GM18519 (cell line): ENCODE data around the gene MX2.

Source experiments
- ATAC-seq: cut with Tn5 transposase; IDR thresholded peaks from one replicate; pipeline ENCODE4 v1.9.1; 2021; ENCODE audit warnings: mild to moderate bottlenecking, moderate library complexity; ENCODE audit not compliant: unreplicated experiment, low FRiP score

The MX2 gene

GRCh38 chr21:41363370-41364270 is 1.8 kb downstream of the MX2 start:
- ATAC-seq: no peak

GRCh38 chr21:41364308-41364707 is 2.5 kb downstream of the MX2 start:
- ATAC-seq: no peak

GRCh38 chr21:41365377-41366107 is 3.7 kb downstream of the MX2 start:
- no peak for ATAC-seq

- ATAC-seq: no peak
Observed at GRCh38 chr21:41366522-41367151, 4.8 kb downstream of the MX2 start.

DNA sequence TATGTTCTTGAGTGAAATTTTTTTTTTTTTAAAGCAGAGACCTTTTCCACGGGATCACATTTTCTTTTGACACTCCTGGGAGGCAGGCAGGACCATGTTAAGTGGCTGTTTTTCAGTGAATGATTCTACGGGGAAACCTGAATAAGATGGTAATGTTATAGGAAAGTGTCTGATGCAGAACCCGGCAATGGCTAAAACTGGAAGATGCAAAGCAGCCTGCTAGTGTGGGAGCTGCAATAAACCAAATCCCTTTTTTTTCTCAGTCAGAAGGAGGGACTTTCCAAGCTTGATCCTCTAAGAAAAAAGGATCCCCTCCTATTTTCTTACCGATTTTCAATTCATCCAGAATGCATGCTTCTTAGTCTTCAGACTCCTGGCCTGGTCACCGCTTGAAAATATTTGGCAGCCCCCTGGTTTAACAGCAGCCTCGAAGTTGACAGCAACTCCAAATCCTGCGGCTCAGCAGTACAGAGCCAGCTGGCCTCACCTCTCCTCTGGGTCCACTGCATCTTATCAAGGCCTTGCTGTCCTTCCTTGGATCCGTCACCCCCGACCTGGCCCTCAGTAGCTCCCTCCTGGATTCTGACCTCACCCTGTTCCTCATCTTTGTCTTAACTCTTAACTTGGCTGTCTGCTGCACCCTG is 5.6 kb downstream of the MX2 start:
- peak; percentile 3 for ATAC-seq

GRCh38 chr21:41367945-41368734 is 6.3 kb downstream of the MX2 start:
- ATAC-seq: peak; percentile 56

DNA sequence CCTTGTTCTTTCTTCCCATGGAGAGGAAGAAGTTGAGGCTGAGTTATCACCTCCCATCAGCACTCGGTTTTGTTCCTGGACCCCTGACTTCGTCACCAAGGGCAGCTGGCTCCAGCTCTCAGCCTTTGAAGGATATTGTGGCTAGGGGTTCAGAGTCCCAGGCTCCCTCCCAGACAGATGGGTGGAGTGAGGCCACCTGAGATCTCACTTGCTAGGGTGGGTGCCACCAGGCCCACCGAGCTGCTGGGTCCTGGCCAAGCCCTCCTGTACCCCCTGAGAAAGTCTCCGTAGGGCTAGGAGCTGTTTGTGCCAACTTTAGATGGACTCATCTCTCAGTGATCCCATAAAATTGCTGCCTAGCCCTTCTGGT is 6.9 kb downstream of the MX2 start:
- no peak for ATAC-seq

- ATAC-seq: no peak
Observed at GRCh38 chr21:41369105-41369919, 7.5 kb downstream of the MX2 start.

DNA sequence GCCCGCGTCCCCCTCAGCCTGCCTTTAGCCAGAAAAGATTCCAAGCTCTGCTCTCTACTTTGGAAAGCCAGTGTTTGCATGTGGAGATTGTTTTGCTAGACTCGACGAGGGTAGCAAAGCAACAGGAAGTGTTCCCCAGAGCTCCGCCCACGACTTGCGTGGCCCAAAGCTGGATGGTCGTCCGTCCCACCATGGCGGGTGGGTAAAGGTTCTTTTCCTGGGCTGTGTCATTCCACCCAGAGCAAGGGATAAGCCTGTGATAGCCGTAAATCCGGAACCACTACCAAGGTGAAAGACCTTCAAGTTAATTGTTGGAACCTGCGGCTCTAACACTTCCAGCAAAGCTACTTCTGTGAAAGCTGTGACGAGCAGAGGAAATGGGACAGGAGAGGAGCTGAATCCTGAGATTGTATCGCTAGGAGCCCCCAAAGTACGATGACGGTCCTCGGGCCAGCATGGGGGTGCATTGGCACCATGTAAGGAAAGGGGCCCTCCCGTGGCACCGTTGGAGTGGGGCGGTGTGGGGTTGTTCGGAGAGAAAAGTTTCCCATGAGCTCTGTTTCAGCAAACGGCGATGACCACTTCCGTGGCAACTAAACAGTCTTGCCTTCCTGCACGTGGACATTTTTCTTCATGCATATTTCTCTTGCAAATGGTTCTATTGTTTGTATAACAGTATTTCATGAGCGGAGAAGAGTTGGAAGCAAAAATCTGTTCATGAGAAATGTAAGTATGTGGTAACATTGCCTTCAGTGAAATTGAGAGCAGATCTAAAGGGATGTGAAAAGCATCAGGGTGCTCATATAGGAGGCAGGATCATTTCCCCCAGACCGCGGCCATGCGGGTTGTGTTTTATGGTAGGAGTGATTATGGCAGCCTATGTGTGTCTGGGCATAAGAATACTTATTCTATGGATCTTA is 8.4 kb downstream of the MX2 start:
- ATAC-seq: no peak

GRCh38 chr21:41370840-41371684 is 9.2 kb downstream of the MX2 start:
- no peak for ATAC-seq

DNA sequence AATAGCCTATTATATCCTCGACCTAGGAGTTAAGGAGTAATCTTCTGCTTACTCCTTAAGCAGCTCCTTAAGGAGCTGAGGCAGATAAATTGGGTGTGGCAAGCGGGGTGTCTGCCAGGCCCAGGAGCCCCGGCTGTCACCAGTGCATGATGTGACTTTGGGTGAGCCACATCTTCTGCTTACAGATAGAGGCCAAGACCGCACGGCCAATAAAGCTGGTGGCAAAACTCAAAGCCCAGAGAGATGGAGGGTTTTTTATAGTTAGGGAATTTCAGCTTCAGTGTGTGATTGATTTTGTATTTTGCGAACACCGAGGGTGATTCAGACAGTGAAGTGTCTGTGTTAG is 9.8 kb downstream of the MX2 start:
- no peak for ATAC-seq

GRCh38 chr21:41373253-41373652 is 11.4 kb downstream of the MX2 start:
- ATAC-seq: no peak

DNA sequence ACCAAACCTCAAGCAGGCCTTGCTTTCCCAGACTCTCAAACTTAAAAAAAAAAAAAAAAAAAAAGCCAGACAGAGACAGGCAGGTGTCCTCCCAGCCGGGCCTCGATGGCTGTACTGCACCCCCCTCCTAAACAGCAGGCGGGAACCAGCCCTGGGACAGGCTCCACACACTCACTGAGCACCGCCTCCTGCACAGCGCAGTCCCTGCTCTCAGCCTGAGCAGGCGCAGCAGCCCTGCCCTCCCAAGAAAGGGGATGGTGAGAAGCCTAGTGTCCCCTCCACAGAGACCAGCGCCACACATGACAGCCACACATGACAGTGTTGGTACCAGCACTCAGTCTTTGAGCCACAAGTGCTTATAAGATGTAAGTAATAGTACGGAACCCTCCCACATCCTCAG is 11.9 kb downstream of the MX2 start:
- no peak for ATAC-seq

DNA sequence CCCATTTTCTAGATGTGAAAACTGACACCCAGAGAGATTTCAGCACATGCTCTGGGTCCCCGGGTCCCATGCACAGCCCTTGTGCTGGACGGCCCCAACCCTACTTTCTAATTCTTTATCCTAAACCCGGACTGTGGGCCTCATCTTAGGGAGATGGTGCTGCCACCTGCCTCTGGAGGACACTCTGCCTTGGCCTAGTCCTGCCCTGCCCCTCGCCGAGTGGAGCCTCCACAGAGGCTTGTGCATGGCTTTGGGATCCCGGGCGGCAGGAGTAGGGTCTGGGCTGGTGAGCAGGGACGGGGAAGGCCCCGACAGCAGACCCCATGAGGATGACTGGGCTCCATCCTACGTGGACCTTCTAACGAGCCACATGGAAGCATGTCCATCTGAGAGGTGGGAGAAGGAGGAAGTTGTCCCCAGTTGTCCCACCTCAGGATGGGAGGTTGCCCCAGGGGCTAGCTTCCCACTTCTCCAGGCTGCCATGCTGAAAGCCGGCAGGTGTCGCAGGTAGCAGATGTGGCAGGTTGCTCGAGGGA is 12.4 kb downstream of the MX2 start:
- ATAC-seq: no peak

DNA sequence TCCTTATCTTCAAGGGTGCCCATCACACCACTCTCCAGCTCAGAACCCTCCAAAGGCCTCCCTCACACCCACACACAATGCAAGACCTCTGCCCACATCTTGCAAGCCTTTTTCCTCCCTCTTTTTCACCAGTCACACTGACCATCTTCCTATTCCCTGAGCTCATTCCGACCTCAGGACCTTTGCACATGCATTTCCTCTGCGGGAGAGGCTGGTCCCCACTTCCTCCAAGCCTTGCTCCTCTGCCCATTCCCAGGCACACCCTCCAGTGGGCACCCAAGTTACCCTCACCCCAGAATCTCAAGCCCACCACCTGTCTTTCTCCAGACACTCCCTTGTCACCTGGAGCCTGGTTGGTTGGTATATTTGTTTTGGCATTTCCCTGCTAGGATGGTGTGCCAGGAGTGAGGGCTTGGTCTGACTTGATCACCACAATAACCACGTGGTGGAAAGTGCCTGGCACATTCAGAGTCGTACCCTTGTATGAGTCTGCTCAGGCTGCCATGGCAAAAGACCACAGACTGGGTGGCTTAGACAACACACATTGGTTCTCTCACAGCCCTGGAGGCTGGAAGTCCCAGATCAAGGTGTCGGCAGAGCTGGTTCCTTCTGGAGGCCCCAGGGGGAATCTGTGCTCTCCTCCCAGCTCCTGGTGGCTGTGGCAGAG is 13.2 kb downstream of the MX2 start:
- ATAC-seq: no peak

GRCh38 chr21:41375875-41376274 is 14.0 kb downstream of the MX2 start:
- no peak for ATAC-seq

DNA sequence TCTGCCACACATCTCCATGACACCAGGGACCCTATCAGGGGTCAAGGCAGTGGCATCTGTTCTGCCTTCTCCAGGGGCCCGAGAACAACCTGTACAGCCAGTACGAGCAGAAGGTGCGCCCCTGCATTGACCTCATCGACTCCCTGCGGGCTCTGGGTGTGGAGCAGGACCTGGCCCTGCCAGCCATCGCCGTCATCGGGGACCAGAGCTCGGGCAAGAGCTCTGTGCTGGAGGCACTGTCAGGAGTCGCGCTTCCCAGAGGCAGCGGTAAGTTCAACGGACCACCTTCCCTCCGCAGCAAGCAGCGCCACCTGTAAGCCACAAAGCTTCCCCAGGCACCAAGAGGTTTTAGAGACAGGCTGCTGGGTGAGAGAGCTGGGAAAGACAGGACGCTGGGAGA is 15.9 kb downstream of the MX2 start:
- ATAC-seq: no peak
